Peyer's patch (tissue), 4 donors: ENCODE measurements around the gene EBF4.

ENCODE experiments used
- POLR2A ChIP-seq, 2 donors: fragments of 450-650 bp; IDR thresholded peaks; one replicate each; pipeline ENCODE4 v1.5.1; 2017; ENCODE audit warnings: antibody characterized with exemption in 2 of 2, mild to moderate bottlenecking in 2 of 2, moderate library complexity in 2 of 2
- TF ChIP-seq, protein P1 (sequence below), 6 experiments: fragments of 450-650 bp in 4 of 6; fragments of 200-600 bp in 2 of 6; sonication (generic) in 1 of 6; IDR thresholded peaks; one replicate each; pipeline ENCODE4 v1.5.1; 2017 to 2019; ENCODE audit warnings: antibody characterized with exemption in 6 of 6, mild to moderate bottlenecking in 3 of 6, moderate library complexity in 1 of 6

DNA sequence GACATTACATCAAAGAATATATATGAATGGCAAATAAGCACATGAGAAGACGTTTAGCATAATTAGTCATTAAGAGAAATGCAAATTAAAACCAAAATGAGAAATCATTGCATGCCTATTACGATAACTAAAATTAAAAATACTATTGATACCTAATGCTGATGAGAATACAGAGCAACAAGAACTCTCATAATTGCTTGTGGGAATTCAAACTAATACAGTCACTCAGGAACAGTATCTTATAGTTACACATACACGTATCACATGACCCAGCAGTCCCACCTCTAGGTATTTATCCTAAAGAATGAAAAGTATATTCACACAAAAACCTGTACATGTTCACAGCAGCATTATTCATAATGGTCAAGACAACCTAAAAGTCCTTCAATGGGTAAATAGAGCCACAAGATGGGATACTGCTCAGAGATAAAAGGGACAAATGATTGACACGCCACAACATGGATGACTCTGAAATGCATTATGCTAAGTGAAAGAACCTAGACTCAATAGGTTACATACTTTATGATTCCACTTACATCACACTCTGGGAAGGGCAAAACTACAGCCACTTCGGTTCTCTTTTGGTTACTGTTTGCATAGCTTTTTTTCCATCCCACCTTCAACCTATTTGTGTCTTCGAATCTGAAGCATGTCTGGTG is 91.5 kb downstream of the EBF4 start:
- TF ChIP-seq, protein P1, sequence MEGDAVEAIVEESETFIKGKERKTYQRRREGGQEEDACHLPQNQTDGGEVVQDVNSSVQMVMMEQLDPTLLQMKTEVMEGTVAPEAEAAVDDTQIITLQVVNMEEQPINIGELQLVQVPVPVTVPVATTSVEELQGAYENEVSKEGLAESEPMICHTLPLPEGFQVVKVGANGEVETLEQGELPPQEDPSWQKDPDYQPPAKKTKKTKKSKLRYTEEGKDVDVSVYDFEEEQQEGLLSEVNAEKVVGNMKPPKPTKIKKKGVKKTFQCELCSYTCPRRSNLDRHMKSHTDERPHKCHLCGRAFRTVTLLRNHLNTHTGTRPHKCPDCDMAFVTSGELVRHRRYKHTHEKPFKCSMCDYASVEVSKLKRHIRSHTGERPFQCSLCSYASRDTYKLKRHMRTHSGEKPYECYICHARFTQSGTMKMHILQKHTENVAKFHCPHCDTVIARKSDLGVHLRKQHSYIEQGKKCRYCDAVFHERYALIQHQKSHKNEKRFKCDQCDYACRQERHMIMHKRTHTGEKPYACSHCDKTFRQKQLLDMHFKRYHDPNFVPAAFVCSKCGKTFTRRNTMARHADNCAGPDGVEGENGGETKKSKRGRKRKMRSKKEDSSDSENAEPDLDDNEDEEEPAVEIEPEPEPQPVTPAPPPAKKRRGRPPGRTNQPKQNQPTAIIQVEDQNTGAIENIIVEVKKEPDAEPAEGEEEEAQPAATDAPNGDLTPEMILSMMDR (IDR thresholded peaks at IDR 0.05), result no peak
- no peak for TF ChIP-seq POLR2A (IDR thresholded peaks at IDR 0.05)
